Heart right ventricle (tissue), 16 donors: ENCODE data around the gene ABCA3. TPM values are rescaled to one million over a fixed set of nuclear protein-coding genes. Genes with fewer than 3 reads are reported as not detected.

ENCODE experiments used
- ATAC-seq, 8 donors: fragments of 200-7000 bp; cut with Tn5 transposase; one replicate each; pipeline ENCODE4 v1.9.1; 2020; ENCODE audit warnings: mild to moderate bottlenecking in 8 of 8, moderate library complexity in 8 of 8, moderate number of reproducible peaks in 1 of 8
- DNase-seq, 2 donors: peaks; one replicate each; pipeline ENCODE4 v3.0.0-alpha.2; 2020
- H3K27ac ChIP-seq, 10 donors: fragments of 200-600 bp; sonication (generic) in 2 of 10; one replicate each; pipeline versions ENCODE4 v1.5.0 to v1.8.0; 2020 to 2022; ENCODE audit warnings: mild to moderate bottlenecking in 3 of 10
- H3K27me3 ChIP-seq, 7 donors: fragments of 200-600 bp; one replicate each; pipeline ENCODE4 v1.8.0; 2021 to 2022; ENCODE audit warnings: mild to moderate bottlenecking in 2 of 7
- H3K36me3 ChIP-seq, 9 donors: fragments of 200-600 bp; sonication (generic) in 1 of 9; one replicate each; pipeline versions ENCODE4 v1.5.0 to v1.8.0; 2020 to 2022; ENCODE audit warnings: mild to moderate bottlenecking in 2 of 9
- H3K4me1 ChIP-seq, 9 donors: fragments of 200-600 bp; sonication (generic) in 1 of 9; one replicate each; pipeline versions ENCODE4 v1.5.0 to v1.8.0; 2020 to 2022; ENCODE audit warnings: mild to moderate bottlenecking in 4 of 9
- H3K4me3 ChIP-seq, 10 donors: fragments of 200-600 bp; sonication (generic) in 2 of 10; one replicate each; pipeline versions ENCODE4 v1.5.0 to v1.8.0; 2020 to 2022; ENCODE audit warnings: mild to moderate bottlenecking in 7 of 10, moderate library complexity in 2 of 10
- H3K9me3 ChIP-seq, 11 donors: fragments of 200-600 bp in 10 of 11; sonication (generic) in 2 of 11; one replicate each; pipeline versions ENCODE4 v1.5.0 to v1.8.0; 2013 to 2022; ENCODE audit warnings: mild to moderate bottlenecking in 2 of 11, control low read depth in 1 of 11, moderate library complexity in 1 of 11
- WGBS, 2 donors: extraction: QIAGEN DNeasy Blood & Tissue Kit; methylation state at CpG; one replicate each; pipeline ENCODE4 v1.1.7; 2013; ENCODE audit warnings: inconsistent platforms in 1 of 2; 5-methylcytosine and 5-hydroxymethylcytosine counted together
- intact Hi-C, 10 donors: fragments of 100-400 bp; cut with DNase I; formaldehyde crosslinking; loops; one replicate each; pipeline versions ENCODE4 v1.11.1 to v1.14.2; 2022
- polyA plus RNA-seq, 2 donors: library from polyadenylated mRNA; stranded (reverse); fragments of 200-250 nt; gene quantifications; one replicate each; pipeline ENCODE4 v1.2.3, GENCODE V29; 2013
- total RNA-seq, 10 donors: library from RNA; stranded (reverse); fragmentation: NEBNext Ultra II Directional in 3 of 10; extraction: Animal tissue kit (Norgen Biotek cat#: 25700) in 3 of 10; gene quantifications; one replicate each; pipeline versions ENCODE4 v1.2.1 to v1.2.4, GENCODE V29; 2021 to 2023
- TF ChIP-seq, protein P1 (sequence below), 9 donors: fragments of 200-600 bp; sonication (generic) in 2 of 9; IDR thresholded peaks; one replicate each; pipeline versions ENCODE4 v1.5.0 to v1.8.0; 2021 to 2022; ENCODE audit warnings: antibody characterized with exemption in 9 of 9, mild to moderate bottlenecking in 5 of 9, moderate library complexity in 1 of 9
- donor health status: Arrhythmogenic right ventricular cardiomyopathy.
- donor health status: ischemic (EF 13 %, LVEDD 7.1; RV severe dilation, severe dysfunction).
- donor health status: healthy with polysubstance abuse.
- donor health status: DM: no; HTN: yes; CAD: no.
- donor health status: DM: no; HTN: no; CAD: no.
- donor health status: ischemic (EF 25% LVEDD 6.9; RV normal size, moderate dysfunction).
- donor health status: ischemic (EF 25% LVEDD 5.7; RV mildly dilated, moderate dysfunction).
- donor health status: healthy.
- donor health status: DM: yes; HTN: yes; CAD: no.
- donor health status: Ischemic cardiomyopathy.
- donor health status: ischemic (EF 35%, LVEDD 5.7; RV mildly dilated, moderate dysfunction).
- donor health status: nonischemic (EF 11% LVEDD 7.7; RV severe dilation, severe dysfunction).
- donor health status: DM: yes; HTN: yes; CAD: no.
- donor health status: PGD.
- donor health status: ischemic (EF 29% LVEDD 5.4; RV normal size, mild dysfunction).
- donor health status: nonischemic (EF 23%, LVEDD 6.1; RV moderate dilation, normal function).

The ABCA3 gene
- total and polyA plus RNA-seq, 12 donors, result 4.9 to 12.5 (median 9.2) TPM

GRCh38 chr16:2253293-2253692 lies 87.2 kb downstream of the ABCA3 start:
- peaks cover 4 to 71% (median 49%) of the 10 kb centered on the region in 9 donors for H3K36me3 ChIP-seq
- H3K4me3 ChIP-seq, result no peak overlapping the region
- intact Hi-C loops, result loop anchor here in 3 of 10 donors (5.0 to 10.0 kb wide), 4 partner anchors 96 to 249 kb away; partner anchors contain the start of genes NHERF2 (in 1 of the 3) and TRAF7 (in 1 of the 3)
- no peaks in the 10 kb centered on the region for H3K27me3 ChIP-seq
- peaks cover 7 to 28% (median 18%) of the 10 kb centered on the region in 9 donors for H3K4me1 ChIP-seq
- ATAC-seq, result no peak
- no peak overlapping the region for H3K27ac ChIP-seq
- WGBS, 2 donors, result 85 to 90% methylated on average over 11 of the region's 11 CpGs
- no peaks in the 10 kb centered on the region for H3K9me3 ChIP-seq
- TF ChIP-seq, protein P1, sequence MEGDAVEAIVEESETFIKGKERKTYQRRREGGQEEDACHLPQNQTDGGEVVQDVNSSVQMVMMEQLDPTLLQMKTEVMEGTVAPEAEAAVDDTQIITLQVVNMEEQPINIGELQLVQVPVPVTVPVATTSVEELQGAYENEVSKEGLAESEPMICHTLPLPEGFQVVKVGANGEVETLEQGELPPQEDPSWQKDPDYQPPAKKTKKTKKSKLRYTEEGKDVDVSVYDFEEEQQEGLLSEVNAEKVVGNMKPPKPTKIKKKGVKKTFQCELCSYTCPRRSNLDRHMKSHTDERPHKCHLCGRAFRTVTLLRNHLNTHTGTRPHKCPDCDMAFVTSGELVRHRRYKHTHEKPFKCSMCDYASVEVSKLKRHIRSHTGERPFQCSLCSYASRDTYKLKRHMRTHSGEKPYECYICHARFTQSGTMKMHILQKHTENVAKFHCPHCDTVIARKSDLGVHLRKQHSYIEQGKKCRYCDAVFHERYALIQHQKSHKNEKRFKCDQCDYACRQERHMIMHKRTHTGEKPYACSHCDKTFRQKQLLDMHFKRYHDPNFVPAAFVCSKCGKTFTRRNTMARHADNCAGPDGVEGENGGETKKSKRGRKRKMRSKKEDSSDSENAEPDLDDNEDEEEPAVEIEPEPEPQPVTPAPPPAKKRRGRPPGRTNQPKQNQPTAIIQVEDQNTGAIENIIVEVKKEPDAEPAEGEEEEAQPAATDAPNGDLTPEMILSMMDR (IDR thresholded peaks at IDR 0.05), result no peak
- DNase-seq, result no peak

- Histone ChIP-seq H3K36me3 (peaks cover 4 to 68% (median 44%) of the 10 kb centered on the region in 9 donors), H3K27me3 (no peaks in the 10 kb centered on the region), H3K4me3 (no peak overlapping the region), H3K4me1 (peaks cover 7 to 28% (median 18%) of the 10 kb centered on the region in 9 donors), H3K27ac (no peak overlapping the region), H3K9me3 (no peaks in the 10 kb centered on the region)
- DNase-seq, result no peak
- 95 to 97% methylated on average over 7 of the region's 7 CpGs for whole genome bisulfite sequencing, 2 donors
- TF ChIP-seq, protein P1 (IDR thresholded peaks at IDR 0.05), result no peak
- ATAC-seq, result no peak
- intact Hi-C loops, result loop anchor here in 3 of 10 donors (5.0 to 10.0 kb wide), 4 partner anchors 95 to 250 kb away; partner anchors contain the start of genes NHERF2 (in 1 of the 3) and TRAF7 (in 1 of the 3)
These were observed 87.8 kb downstream of the ABCA3 start for GRCh38 chr16:2252806-2253148.

DNA sequence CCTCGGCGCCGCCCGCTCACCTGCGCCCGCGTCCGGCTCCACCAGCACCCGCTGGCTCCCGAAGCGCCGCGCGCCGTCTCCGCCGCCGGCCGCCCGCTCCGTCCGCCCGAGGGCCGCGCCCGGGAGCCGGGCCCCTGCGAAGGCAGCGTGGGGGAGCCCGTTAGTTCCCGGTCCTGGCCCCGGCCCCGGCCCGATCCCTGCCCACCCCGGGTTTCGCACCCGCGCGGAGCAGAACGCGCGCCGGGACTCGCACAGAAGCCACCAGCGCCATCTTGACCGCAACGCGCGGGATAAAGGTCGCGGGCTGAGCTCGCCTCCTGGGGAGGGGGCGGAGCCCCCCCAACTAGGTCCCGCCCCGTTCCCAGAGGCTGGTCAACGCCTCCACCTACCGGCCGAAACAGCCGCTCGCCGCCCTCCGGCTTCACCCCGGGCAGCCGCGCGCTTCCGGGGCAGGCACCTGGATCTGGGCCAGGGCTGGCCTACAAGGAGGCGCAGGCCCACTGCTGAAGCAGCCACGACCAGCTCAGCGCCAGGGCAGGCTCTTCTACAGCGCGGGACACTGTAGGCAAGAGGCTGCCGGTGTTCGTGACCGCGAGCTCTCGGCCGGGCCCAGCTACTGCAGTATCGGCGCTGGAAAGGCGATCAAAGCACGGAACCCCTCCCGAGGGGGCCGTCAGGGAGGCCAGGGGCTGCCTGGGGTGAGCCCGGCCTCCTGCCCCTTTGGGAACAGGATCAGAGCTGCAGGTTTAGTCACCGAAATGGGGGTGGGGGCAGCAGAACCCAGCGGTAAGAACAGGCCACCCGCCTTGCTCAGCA lies 89.0 kb downstream of the ABCA3 start, which contains the start of gene ECI1:
ECI1 (minus strand) TSS at position 292 of the 816 bp plus-strand sequence; CDS start at position 271, 21 bp downstream.
- intact Hi-C loops, result loop anchor here in 3 of 10 donors (5.0 to 10.0 kb wide), 4 partner anchors 94 to 251 kb away; partner anchors contain the start of genes NHERF2 (in 1 of the 3) and TRAF7 (in 1 of the 3)
- H3K36me3 ChIP-seq, result peaks cover 4 to 64% (median 34%) of the 10 kb centered on the region in 9 donors
- H3K4me3 ChIP-seq, result peak within 1 kb of the TSS; percentile 46 to 99 (median 76)
- peak within 1 kb of the TSS; percentile 82 to 98 (median 94) for H3K27ac ChIP-seq
- no peaks in the 10 kb centered on the region for H3K27me3 ChIP-seq
- no peaks in the 10 kb centered on the region for H3K9me3 ChIP-seq
- ATAC-seq (peak; percentile 96 to 99 (median 98)), DNase-seq (peak; percentile 96 to 99)
- WGBS, 2 donors, result 2% methylated on average over 68 to 88 of the region's 88 CpGs
- TF ChIP-seq, protein P1 (IDR thresholded peaks at IDR 0.05), result peak; percentile 57 to 94 (median 79)
- peaks cover 7 to 28% (median 18%) of the 10 kb centered on the region in 9 donors for H3K4me1 ChIP-seq

DNA sequence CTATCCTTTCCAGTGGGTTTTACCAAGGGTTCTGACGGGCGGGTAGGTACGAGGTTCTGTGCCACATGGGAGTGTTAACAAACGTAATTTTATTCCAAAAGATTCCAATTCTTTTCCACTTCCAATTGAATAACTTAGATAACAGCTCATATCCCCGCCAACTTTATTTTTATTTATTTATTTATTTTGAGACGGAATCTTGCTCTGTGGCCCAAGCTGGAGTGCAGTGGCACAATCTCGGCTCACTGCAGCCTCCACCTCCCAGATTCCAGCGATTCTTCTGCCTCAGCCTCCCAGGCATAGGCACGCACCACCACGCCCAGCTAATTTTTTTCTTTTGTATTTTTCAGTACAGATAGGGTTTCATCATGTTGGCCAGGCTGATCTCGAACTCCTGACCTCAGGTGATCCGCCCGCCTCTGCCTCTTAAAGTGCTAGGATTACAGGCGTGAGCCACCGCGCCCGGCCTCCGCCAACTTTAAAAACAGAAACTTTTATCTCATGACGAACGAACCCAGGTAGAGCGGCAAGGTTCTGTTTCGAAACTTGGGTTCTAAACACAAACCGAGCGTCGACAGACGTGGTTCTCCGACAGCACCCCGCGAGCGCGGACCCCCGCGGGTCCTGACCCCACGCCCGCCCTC lies 89.8 kb downstream of the ABCA3 start:
- Histone ChIP-seq H3K27me3 (no peaks in the 10 kb centered on the region), H3K4me1 (peaks cover 7 to 28% (median 18%) of the 10 kb centered on the region in 9 donors), H3K9me3 (no peaks in the 10 kb centered on the region), H3K36me3 (peaks cover 4 to 64% (median 33%) of the 10 kb centered on the region in 9 donors), H3K27ac (peak overlapping the region; percentile 82 to 98 (median 94)), H3K4me3 (peak overlapping the region; percentile 46 to 99 (median 76))
- intact Hi-C loops, result loop anchor here in 3 of 10 donors (5.0 to 10.0 kb wide), 4 partner anchors 93 to 252 kb away; partner anchors contain the start of genes NHERF2 (in 1 of the 3) and TRAF7 (in 1 of the 3)
- WGBS, 2 donors, result 2 to 3% methylated on average over 33 to 35 of the region's 35 CpGs
- TF ChIP-seq, protein P1 (IDR thresholded peaks at IDR 0.05), result no peak
- DNase-seq, result no peak
- peak in 1 of 8 donors; percentile 1 for ATAC-seq
